Vagina (tissue), 2 donors: ENCODE measurements around the gene NCEH1. TPM values are rescaled to one million over a fixed set of nuclear protein-coding genes. Genes with fewer than 3 reads are reported as not detected.
"Not testable (repeated sequence)": the region's sequence is repeated elsewhere in the genome, so short reads cannot be mapped to it uniquely, and the experiment has no call there.

Source experiments
- DNase-seq, 2 donors: peaks; one replicate each; pipeline ENCODE4 v3.0.0-alpha.2; 2017; ENCODE audit errors: extremely low spot score in 2 of 2
- H3K27ac ChIP-seq: fragments of 200-600 bp; sonication (generic); one replicate; pipeline ENCODE4 v1.5.1; 2019
- H3K27me3 ChIP-seq: fragments of 200-600 bp; sonication (generic); one replicate; pipeline ENCODE4 v1.5.1; 2019
- H3K36me3 ChIP-seq, 2 donors: fragments of 200-600 bp; sonication (generic); one replicate each; pipeline ENCODE4 v1.5.1; 2017 to 2019
- H3K4me1 ChIP-seq: fragments of 200-600 bp; sonication (generic); one replicate; pipeline ENCODE4 v1.5.1; 2019
- H3K4me3 ChIP-seq, 2 donors: fragments of 200-600 bp; sonication (generic); 1 replicate in 1 of 2; 2 replicates in 1 of 2; pipeline ENCODE4 v1.5.1; 2016 to 2019
- H3K9me3 ChIP-seq: fragments of 200-600 bp; sonication (generic); one replicate; pipeline ENCODE4 v1.5.1; 2019
- CTCF ChIP-seq, 3 experiments: fragments of 450-650 bp in 2 of 3; fragments of 200-600 bp in 1 of 3; sonication (generic) in 1 of 3; IDR thresholded peaks; one replicate each; pipeline ENCODE4 v1.5.1; 2017 to 2019; ENCODE audit warnings: antibody characterized with exemption in 3 of 3, mild to moderate bottlenecking in 2 of 3, moderate library complexity in 2 of 3
- POLR2A ChIP-seq, 2 donors: fragments of 450-650 bp; IDR thresholded peaks; one replicate each; pipeline ENCODE4 v1.6.1; 2017; ENCODE audit warnings: antibody characterized with exemption in 2 of 2, mild to moderate bottlenecking in 2 of 2, moderate library complexity in 2 of 2
- POLR2AphosphoS5 ChIP-seq, 2 donors: sonication (generic); formaldehyde crosslinking; IDR thresholded peaks; one replicate each; pipeline ENCODE4 v1.9.0; 2017; ENCODE audit warnings: antibody characterized with exemption in 2 of 2, mild to moderate bottlenecking in 2 of 2, low read depth in 1 of 2; ENCODE audit not compliant: insufficient read depth in 1 of 2
- intact Hi-C: fragments of 100-400 bp; cut with DNase I; formaldehyde crosslinking; loops from one replicate; pipeline ENCODE4 v1.15.1; 2023
- total RNA-seq: library from RNA; depleted of rRNA; stranded (reverse); fragments of >200 nt; gene quantifications from one replicate; pipeline ENCODE4 v1.2.3, GENCODE V29; 2016

The NCEH1 gene
- 7.4 TPM for total RNA-seq

GRCh38 chr3:172710664-172711453 is at the start of gene NCEH1:
Gene NCEH1, minus strand, starts transcription at chr3:172711067. Its CDS starts 83 bp downstream, at chr3:172710984.
- H3K27ac ChIP-seq, result peak within 1 kb of the TSS; percentile 82
- peak in 1 of 2 donors; percentile 96 for DNase-seq
- intact Hi-C loops, result no loop called here

GRCh38 chr3:172760416-172760815 is 49.5 kb upstream of the NCEH1 start:
- H3K36me3 ChIP-seq, DNase-seq, H3K27me3 ChIP-seq, intact Hi-C loops, H3K4me1 ChIP-seq, H3K9me3 ChIP-seq, H3K4me3 ChIP-seq, H3K27ac ChIP-seq: not testable (repeated sequence)

More at GRCh38 chr3:172710664-172711453, at the start of gene NCEH1:
- Histone ChIP-seq H3K36me3 (no peaks in the 10 kb centered on the region), H3K9me3 (no peaks in the 10 kb centered on the region), H3K4me3 (peak within 1 kb of the TSS; percentile 67 to 68), H3K27me3 (no peaks in the 10 kb centered on the region), H3K4me1 (peaks cover 29% of the 10 kb centered on the region)
- peak; percentile 73 to 92 for TF ChIP-seq POLR2AphosphoS5 (IDR thresholded peaks at IDR 0.05; ENCODE audit: insufficient read depth in 1 of 2, low read depth in 1 of 2)
- TF ChIP-seq CTCF (IDR thresholded peaks at IDR 0.05), result peak; percentile 19 to 63 (median 57)
- TF ChIP-seq POLR2A (IDR thresholded peaks at IDR 0.05), result peak in 1 of 2 donors; percentile 33

- no peaks in the 10 kb centered on the region for H3K36me3 ChIP-seq
- no peak for TF ChIP-seq POLR2A (IDR thresholded peaks at IDR 0.05)
- TF ChIP-seq POLR2AphosphoS5 (IDR thresholded peaks at IDR 0.05; ENCODE audit: insufficient read depth in 1 of 2, low read depth in 1 of 2), result no peak
- TF ChIP-seq CTCF (IDR thresholded peaks at IDR 0.05), result no peak
- no peaks in the 10 kb centered on the region for H3K9me3 ChIP-seq
- no peak overlapping the region for H3K27ac ChIP-seq
- peaks cover 19% of the 10 kb centered on the region for H3K4me1 ChIP-seq
- H3K4me3 ChIP-seq, result no peak overlapping the region
- intact Hi-C loops, result no loop called here
- H3K27me3 ChIP-seq, result no peaks in the 10 kb centered on the region
- DNase-seq, result no peak
These were observed 42.3 kb upstream of the NCEH1 start for GRCh38 chr3:172753125-172753524.

GRCh38 chr3:172752651-172753050 is 41.8 kb upstream of the NCEH1 start:
- H3K9me3 ChIP-seq, result no peaks in the 10 kb centered on the region
- intact Hi-C loops, result no loop called here
- H3K4me1 ChIP-seq, result peaks cover 19% of the 10 kb centered on the region
- H3K4me3 ChIP-seq, result no peak overlapping the region
- TF ChIP-seq POLR2A (IDR thresholded peaks at IDR 0.05), result no peak
- TF ChIP-seq POLR2AphosphoS5 (IDR thresholded peaks at IDR 0.05; ENCODE audit: insufficient read depth in 1 of 2, low read depth in 1 of 2), result no peak
- no peak for TF ChIP-seq CTCF (IDR thresholded peaks at IDR 0.05)
- no peaks in the 10 kb centered on the region for H3K36me3 ChIP-seq
- DNase-seq, result no peak
- no peaks in the 10 kb centered on the region for H3K27me3 ChIP-seq
- no peak overlapping the region for H3K27ac ChIP-seq

GRCh38 chr3:172751175-172751704 is 40.4 kb upstream of the NCEH1 start:
- peak overlapping the region; percentile 68 for H3K27ac ChIP-seq
- intact Hi-C loops, result no loop called here
- TF ChIP-seq POLR2AphosphoS5 (IDR thresholded peaks at IDR 0.05; ENCODE audit: insufficient read depth in 1 of 2, low read depth in 1 of 2) (no peak), POLR2A (IDR thresholded peaks at IDR 0.05) (no peak), CTCF (IDR thresholded peaks at IDR 0.05) (no peak)
- H3K27me3 ChIP-seq, result no peaks in the 10 kb centered on the region
- H3K36me3 ChIP-seq, result no peaks in the 10 kb centered on the region
- no peaks in the 10 kb centered on the region for H3K9me3 ChIP-seq
- H3K4me1 ChIP-seq, result peaks cover 19% of the 10 kb centered on the region
- peak overlapping the region; percentile 65 to 76 for H3K4me3 ChIP-seq
- DNase-seq, result no peak
